Measurements from ENCODE around the gene INHA. TPM values are rescaled to one million over a fixed set of nuclear protein-coding genes. Genes with fewer than 3 reads are reported as not detected.

Gene INHA
- total RNA-seq, 1 donor from 2014 or later: not detected

GRCh38 chr2:219556413-219556812 is 15.7 kb upstream of the INHA start:
- Mint-ChIP-seq H3K27ac (no peak overlapping the region), H3K9me3 (no peaks in the 10 kb centered on the region), H3K36me3 (ENCODE audit: low read depth) (no peaks in the 10 kb centered on the region), H3K4me3 (no peak overlapping the region), H3K4me1 (ENCODE audit: low read depth) (no peaks in the 10 kb centered on the region), H3K27me3 (ENCODE audit: insufficient read depth) (peaks cover 16% of the 10 kb centered on the region)
- no peak for DNase-seq (ENCODE audit: low spot score)
- intact Hi-C loops (cut with micrococcal nuclease): no loop called here

- intact Hi-C loops (cut with micrococcal nuclease): no loop called here
- no peak overlapping the region for H3K4me3 Mint-ChIP-seq
- H3K27me3 Mint-ChIP-seq (ENCODE audit: insufficient read depth): peaks cover 12% of the 10 kb centered on the region
- DNase-seq (ENCODE audit: low spot score): no peak
- no peaks in the 10 kb centered on the region for H3K4me1 Mint-ChIP-seq (ENCODE audit: low read depth)
- H3K27ac Mint-ChIP-seq: no peak overlapping the region
- no peaks in the 10 kb centered on the region for H3K36me3 Mint-ChIP-seq (ENCODE audit: low read depth)
- no peaks in the 10 kb centered on the region for H3K9me3 Mint-ChIP-seq
Observed at GRCh38 chr2:219557320-219557719, 14.8 kb upstream of the INHA start.

GRCh38 chr2:219557791-219558785 is 14.0 kb upstream of the INHA start:
- intact Hi-C loops (cut with micrococcal nuclease): no loop called here
- no peak overlapping the region for H3K4me3 Mint-ChIP-seq
- H3K27ac Mint-ChIP-seq: no peak overlapping the region
- no peaks in the 10 kb centered on the region for H3K36me3 Mint-ChIP-seq (ENCODE audit: low read depth)
- no peaks in the 10 kb centered on the region for H3K9me3 Mint-ChIP-seq
- H3K27me3 Mint-ChIP-seq (ENCODE audit: insufficient read depth): peaks cover 11% of the 10 kb centered on the region
- no peak for DNase-seq (ENCODE audit: low spot score)
- H3K4me1 Mint-ChIP-seq (ENCODE audit: low read depth): no peaks in the 10 kb centered on the region

- intact Hi-C loops (cut with micrococcal nuclease): no loop called here
- Mint-ChIP-seq H3K4me1 (ENCODE audit: low read depth) (no peaks in the 10 kb centered on the region), H3K9me3 (no peaks in the 10 kb centered on the region), H3K27me3 (ENCODE audit: insufficient read depth) (no peaks in the 10 kb centered on the region), H3K36me3 (ENCODE audit: low read depth) (no peaks in the 10 kb centered on the region), H3K4me3 (no peak overlapping the region), H3K27ac (no peak overlapping the region)
- no peak for DNase-seq (ENCODE audit: low spot score)
Observed at GRCh38 chr2:219559156-219559915, 12.8 kb upstream of the INHA start.

GRCh38 chr2:219560037-219560892 is 11.8 kb upstream of the INHA start:
- H3K36me3 Mint-ChIP-seq (ENCODE audit: low read depth): no peaks in the 10 kb centered on the region
- DNase-seq (ENCODE audit: low spot score): no peak
- H3K4me1 Mint-ChIP-seq (ENCODE audit: low read depth): no peaks in the 10 kb centered on the region
- H3K4me3 Mint-ChIP-seq: no peak overlapping the region
- peaks cover 1% of the 10 kb centered on the region for H3K27me3 Mint-ChIP-seq (ENCODE audit: insufficient read depth)
- H3K27ac Mint-ChIP-seq: no peak overlapping the region
- intact Hi-C loops (cut with micrococcal nuclease): loop anchor here (1.0 kb wide), 1 partner anchor 19 kb away; no protein-coding TSS in a partner anchor
- H3K9me3 Mint-ChIP-seq: no peaks in the 10 kb centered on the region

GRCh38 chr2:219560893-219561178 is 11.3 kb upstream of the INHA start:
- DNase-seq (ENCODE audit: low spot score): no peak
- Mint-ChIP-seq H3K36me3 (ENCODE audit: low read depth) (no peaks in the 10 kb centered on the region), H3K4me1 (ENCODE audit: low read depth) (no peaks in the 10 kb centered on the region), H3K4me3 (no peak overlapping the region), H3K27me3 (ENCODE audit: insufficient read depth) (peaks cover 2% of the 10 kb centered on the region), H3K9me3 (no peaks in the 10 kb centered on the region), H3K27ac (no peak overlapping the region)
- intact Hi-C loops (cut with micrococcal nuclease): loop anchor here (1.0 kb wide), 1 partner anchor 20 kb away; no protein-coding TSS in a partner anchor

GRCh38 chr2:219561179-219562048 is 10.7 kb upstream of the INHA start:
- H3K4me3 Mint-ChIP-seq: no peak overlapping the region
- peaks cover 4% of the 10 kb centered on the region for H3K27me3 Mint-ChIP-seq (ENCODE audit: insufficient read depth)
- H3K27ac Mint-ChIP-seq: no peak overlapping the region
- DNase-seq (ENCODE audit: low spot score): no peak
- no peaks in the 10 kb centered on the region for H3K36me3 Mint-ChIP-seq (ENCODE audit: low read depth)
- H3K4me1 Mint-ChIP-seq (ENCODE audit: low read depth): no peaks in the 10 kb centered on the region
- intact Hi-C loops (cut with micrococcal nuclease): no loop called here
- no peaks in the 10 kb centered on the region for H3K9me3 Mint-ChIP-seq

- Mint-ChIP-seq H3K36me3 (ENCODE audit: low read depth) (no peaks in the 10 kb centered on the region), H3K4me1 (ENCODE audit: low read depth) (no peaks in the 10 kb centered on the region), H3K9me3 (no peaks in the 10 kb centered on the region), H3K27ac (no peak overlapping the region), H3K4me3 (no peak overlapping the region), H3K27me3 (ENCODE audit: insufficient read depth) (peaks cover 4% of the 10 kb centered on the region)
- DNase-seq (ENCODE audit: low spot score): no peak
- intact Hi-C loops (cut with micrococcal nuclease): no loop called here
Observed at GRCh38 chr2:219562049-219563020, 9.8 kb upstream of the INHA start.

GRCh38 chr2:219563271-219563928 is 8.7 kb upstream of the INHA start:
- H3K4me1 Mint-ChIP-seq (ENCODE audit: low read depth): no peaks in the 10 kb centered on the region
- no peak overlapping the region for H3K27ac Mint-ChIP-seq
- intact Hi-C loops (cut with micrococcal nuclease): no loop called here
- peaks cover 9% of the 10 kb centered on the region for H3K27me3 Mint-ChIP-seq (ENCODE audit: insufficient read depth)
- DNase-seq (ENCODE audit: low spot score): no peak
- no peak overlapping the region for H3K4me3 Mint-ChIP-seq
- H3K9me3 Mint-ChIP-seq: no peaks in the 10 kb centered on the region
- no peaks in the 10 kb centered on the region for H3K36me3 Mint-ChIP-seq (ENCODE audit: low read depth)

- Mint-ChIP-seq H3K27ac (no peak overlapping the region), H3K4me1 (ENCODE audit: low read depth) (no peaks in the 10 kb centered on the region), H3K36me3 (ENCODE audit: low read depth) (no peaks in the 10 kb centered on the region), H3K4me3 (no peak overlapping the region), H3K27me3 (ENCODE audit: insufficient read depth) (peaks cover 24% of the 10 kb centered on the region), H3K9me3 (no peaks in the 10 kb centered on the region)
- intact Hi-C loops (cut with micrococcal nuclease): no loop called here
- DNase-seq (ENCODE audit: low spot score): no peak
Observed at GRCh38 chr2:219565130-219566080, 6.7 kb upstream of the INHA start.
